Measurements from ENCODE around the gene FAR1.

The FAR1 gene

GRCh38 chr11:13776134-13776815 is 107.8 kb downstream of the FAR1 start:
- no peak for DNase-seq (ENCODE audit: low read depth in 1 of 2, low spot score in 1 of 2)

GRCh38 chr11:13777341-13777985 is 109.0 kb downstream of the FAR1 start:
- no peak for DNase-seq (ENCODE audit: low read depth in 1 of 2, low spot score in 1 of 2)

- DNase-seq (ENCODE audit: low read depth in 1 of 2, low spot score in 1 of 2), result no peak
These were observed 109.9 kb downstream of the FAR1 start for GRCh38 chr11:13778345-13778744.

GRCh38 chr11:13781153-13781552 is 112.7 kb downstream of the FAR1 start:
- DNase-seq (ENCODE audit: low read depth in 1 of 2, low spot score in 1 of 2), result no peak
